GM18868 (cell line): ENCODE data around the gene SLC9B1.
A peak's percentile ranks its signal among the peaks of the same experiment; 100 is the strongest.
"Not testable (repeated sequence)": the region's sequence is repeated elsewhere in the genome, so short reads cannot be mapped to it uniquely, and the experiment has no call there.

Experiments
- ATAC-seq: cut with Tn5 transposase; IDR thresholded peaks from one replicate; pipeline ENCODE4 v1.9.1; 2021; ENCODE audit warnings: mild to moderate bottlenecking, moderate library complexity; ENCODE audit not compliant: unreplicated experiment

The SLC9B1 gene

DNA sequence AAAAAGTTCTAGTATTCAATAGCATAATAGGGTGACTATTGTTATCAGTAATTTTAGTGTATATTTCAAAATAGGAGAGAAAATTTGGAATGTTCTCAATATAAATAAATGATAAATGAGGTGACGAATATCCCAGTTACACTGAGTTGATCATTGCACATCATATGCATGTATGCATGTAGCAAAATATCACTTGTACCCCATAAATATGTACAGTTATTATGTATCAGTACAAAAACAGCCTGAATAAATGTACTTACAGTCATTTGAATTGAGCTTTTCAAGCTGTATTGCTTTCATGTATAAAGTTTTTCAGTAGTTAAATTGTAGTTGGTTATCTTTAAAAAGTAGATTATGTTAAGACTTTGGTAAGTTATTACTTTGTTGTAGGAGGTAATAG is 138.2 kb downstream of the SLC9B1 start:
- ATAC-seq: no peak

DNA sequence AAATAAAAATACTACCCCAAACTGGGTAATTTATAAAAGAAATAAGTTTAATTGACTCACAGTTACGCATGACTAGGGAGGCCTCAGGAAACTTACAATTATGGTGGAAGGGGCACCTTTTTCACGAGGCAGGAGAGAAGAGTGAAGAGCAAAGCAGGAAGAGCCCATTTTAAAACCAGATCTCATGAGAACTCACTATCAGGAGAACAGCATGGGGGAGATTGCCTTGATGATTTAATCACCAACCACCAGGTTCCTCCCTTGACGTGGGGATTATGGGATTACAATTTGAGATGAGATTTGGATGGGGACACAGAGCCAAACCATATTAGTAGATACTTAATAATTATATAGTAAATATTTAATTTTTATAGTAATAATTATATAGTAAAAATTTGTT is 140.6 kb downstream of the SLC9B1 start:
- no peak for ATAC-seq

DNA sequence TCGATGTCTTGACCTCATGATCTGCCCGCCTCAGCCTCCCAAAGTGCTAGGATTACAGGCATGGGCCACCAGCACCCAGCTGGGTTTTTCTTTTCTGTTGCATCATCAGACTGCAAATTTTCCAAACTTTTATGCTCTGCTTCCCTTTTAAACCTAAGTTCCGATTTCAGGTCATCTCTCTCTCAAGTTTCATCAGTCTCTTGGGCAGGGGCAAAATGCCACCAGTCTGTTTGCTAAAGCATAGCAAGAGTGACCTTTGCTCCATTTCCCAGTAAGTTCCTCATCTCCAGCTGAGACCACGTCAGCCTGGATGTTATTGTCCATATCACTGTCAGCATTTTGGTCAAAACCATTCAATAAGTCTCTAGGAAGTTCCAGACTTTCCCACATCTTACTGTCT is 141.2 kb downstream of the SLC9B1 start:
- ATAC-seq: not testable (repeated sequence)

DNA sequence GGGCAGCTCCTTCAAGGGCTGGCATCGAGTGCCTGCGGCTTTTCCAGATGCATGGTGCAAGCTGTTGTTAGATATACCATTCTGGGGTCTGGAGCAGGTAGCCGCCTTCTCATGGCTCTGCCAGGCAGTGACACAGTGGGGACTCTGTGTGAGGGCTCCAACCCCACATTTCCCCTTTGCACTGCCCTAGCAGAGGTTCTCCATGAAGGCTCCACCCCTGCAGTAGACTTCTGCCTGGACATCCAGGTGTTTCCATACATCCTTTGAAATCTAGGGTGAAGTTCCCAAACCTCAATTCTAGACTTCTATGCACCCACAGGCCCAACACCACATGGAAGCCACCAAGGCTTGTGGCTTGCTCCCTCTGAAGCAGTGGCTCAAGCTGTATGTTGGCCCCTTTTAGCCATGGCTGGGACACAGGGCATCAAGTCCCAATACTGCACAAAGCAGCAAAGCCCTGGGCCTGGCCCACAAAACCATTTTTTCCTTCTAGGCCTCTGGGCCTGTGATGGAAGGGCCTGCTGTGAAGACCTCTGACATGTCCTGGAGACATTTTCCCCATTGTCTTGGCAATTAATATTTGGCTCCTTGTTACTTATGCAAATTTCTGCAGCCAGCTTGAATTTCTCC is 141.9 kb downstream of the SLC9B1 start:
- not testable (repeated sequence) for ATAC-seq

DNA sequence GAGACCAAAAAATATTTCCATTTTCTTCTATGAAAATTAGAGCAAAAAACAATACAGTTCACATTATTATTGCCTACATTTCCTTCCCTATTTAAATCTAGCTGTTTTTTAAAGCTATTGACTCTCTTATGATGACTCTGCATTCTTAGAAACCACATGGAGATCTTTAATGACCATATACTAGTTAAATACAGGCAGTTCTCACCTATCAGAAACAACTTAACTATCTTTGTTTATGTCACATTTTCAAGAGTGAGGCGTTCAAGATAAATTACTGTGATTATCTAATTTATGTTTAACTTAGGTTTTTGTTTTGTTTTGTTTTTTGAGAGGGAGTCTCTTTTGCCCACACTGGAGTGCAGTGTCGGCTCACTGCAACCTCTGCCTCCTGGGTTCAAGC is 147.7 kb downstream of the SLC9B1 start:
- no peak for ATAC-seq

DNA sequence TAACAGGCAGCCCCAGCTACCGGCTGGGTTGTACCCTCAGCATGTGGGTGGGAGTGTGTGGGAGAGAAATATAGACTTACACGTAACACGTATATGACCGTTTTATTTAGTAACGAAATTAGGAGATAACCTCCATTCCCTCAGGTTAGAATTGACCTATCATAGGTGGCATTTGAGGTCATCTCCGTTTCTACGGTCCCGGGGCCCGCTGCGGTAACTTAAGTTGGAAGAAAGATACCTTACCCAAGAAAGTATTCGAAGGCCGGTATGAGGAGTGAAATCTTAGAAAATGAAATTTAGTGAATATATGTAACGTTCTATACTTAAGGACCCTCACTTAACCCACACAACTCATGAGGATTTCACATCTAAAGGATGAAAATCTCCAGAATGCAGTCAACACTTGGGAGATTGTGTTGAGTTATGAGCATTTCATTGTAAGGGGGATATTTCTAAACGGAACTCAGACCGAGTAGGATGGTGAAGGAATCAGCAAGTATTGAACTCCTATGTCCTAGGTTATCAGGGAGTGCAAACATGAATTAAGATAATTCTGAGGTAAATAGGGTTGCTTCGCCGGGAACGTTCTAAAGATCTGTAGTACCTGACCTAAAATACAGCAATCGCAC is 149.8 kb downstream of the SLC9B1 start:
- ATAC-seq: peak; percentile 28

DNA sequence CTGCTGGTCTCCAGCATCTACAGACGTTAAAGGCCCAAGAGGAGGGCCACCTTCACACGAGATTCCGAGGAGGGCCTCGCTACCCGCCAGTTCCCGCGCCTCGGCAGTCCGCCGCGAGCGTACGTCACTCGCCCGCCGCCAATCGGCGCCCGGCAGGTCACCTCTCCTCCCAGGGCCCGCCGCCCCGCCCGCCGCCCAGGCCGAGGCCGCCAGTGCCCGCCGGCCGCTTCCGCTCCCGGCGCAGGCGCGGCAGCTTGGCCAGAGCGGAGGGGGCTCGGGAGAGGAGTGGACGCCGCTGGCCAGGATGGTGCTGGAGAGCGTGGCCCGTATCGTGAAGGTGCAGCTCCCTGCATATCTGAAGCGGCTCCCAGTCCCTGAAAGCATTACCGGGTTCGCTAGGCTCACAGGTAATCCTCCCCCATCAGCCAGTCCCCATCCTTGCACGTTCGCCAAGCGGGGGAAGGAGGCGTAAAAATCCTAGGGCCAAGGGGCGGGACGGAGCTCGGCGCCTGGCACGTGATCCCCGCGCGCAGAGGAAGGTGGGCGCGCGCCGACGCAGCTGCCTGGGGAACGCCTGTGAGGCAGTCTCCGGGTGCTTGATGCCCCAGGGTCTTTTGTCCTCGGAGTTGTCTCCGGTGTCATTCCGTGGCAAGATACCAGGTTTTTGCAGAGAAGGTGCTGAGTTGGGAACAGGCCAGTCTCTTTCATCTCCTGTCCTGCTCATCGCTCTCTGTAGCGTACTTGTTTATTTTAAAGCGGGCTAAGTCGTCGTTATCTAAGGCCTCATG is 150.5 kb downstream of the SLC9B1 start, which contains the start of gene CISD2:
CISD2 (plus strand) TSS at position 212 of the 788 bp plus-strand sequence; CDS start at position 305, 93 bp downstream.
- peak; percentile 86 for ATAC-seq

DNA sequence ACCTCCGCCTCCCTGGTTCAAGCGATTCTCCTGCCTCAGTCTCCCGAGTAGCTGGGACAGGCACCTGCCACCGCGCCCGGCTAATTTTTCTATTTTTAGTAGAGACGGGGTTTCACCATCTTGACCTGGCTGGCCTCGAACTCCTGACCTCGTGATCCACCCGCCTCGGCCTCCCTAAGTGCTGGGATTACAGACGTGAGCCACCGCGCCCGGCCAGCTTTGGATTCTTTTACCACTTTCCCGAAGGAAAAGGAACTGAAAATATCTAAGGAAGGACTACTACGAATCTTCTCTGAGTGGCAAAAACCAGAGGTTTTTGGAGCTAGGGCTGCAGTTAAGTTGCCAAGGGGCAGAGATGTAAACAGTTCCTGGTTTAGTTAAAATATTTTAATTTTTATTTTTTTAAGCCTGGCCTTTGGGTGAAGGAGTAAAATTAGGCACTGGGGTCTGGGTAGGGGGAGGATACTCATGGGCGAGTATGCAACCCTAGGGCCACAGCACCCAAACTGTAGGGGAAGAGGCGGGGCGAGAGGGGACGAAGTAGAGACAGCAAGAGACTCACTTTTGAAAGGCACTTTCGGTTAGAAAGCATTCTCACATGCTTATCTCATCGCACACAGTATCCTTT is 151.2 kb downstream of the SLC9B1 start:
- peak; percentile 46 for ATAC-seq

DNA sequence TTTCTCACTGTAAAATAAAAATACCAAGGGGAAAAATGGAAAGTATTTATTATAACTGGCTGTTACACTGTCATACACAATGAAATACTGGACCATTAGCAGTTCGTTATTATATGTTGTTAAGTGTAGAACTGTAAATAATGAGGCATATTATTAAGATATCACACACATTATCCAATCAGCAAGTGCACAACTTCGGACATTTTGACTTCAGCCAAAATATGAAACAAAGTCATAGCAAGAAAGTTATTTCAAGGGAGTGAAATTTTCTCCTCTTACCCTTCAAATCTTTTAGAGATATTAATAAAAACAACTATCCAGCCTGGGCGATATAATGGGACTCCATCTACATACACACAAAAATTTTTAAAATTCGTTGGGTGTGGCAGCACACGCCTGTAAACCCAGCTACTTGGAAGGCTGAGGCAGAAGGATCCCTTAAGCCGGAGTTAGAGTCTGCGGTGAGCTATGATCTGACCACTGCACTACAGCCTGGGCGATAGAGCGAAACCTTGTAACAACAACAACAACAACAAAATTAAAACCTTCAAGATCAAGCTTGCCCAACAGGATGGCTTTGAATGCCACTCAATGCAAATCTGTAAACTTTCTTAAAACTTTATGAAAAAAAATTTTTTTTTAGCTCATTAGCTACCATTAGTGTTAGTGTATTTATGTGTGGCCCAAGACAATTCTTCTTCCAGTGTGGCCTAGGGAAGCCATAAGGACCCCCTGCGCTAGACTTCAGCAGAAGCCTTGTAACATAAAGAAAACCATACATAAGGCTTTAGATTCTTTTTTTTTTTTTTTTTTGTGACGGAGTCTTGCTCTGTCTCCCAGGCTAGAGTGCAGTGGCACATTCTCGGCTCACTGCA is 152.0 kb downstream of the SLC9B1 start:
- ATAC-seq: no peak

DNA sequence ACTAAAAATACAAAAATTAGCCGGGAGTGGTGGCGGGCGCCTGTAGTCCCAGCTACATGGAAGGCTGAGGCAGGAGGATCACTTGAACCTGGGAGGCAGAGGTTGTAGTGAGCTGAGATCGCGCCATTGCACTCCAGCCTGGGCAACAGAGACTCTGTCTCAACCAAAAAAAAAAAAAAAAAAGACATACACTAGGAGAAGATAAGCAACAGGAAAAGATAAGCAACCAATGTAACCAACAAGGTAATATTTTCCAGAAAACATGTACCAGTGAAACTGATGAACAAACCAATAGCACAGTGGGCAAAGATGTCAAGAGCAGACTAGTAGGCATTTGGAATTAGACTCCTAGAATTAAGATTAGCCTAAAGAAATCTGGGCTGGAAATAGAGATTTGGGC is 154.2 kb downstream of the SLC9B1 start:
- ATAC-seq: not testable (repeated sequence)

DNA sequence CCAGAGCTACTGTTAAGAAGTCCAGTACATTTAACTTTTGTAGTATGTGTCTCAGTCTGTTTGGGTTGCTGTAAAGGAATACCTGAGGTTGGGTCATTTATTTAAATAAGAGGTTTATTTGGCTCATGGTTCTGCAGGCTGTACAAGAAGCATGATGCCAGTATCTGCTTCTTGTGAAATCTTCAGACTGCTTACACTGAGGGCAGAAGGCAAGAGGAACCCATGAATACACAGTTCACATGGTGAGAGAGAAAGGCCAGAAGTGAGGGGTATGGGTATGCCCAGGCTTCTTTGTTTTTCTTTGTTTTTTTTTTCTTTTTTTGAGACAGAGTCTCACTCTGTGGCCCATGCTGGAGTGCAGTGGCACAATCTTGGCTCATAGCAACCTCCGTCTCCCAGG is 156.8 kb downstream of the SLC9B1 start:
- no peak for ATAC-seq

DNA sequence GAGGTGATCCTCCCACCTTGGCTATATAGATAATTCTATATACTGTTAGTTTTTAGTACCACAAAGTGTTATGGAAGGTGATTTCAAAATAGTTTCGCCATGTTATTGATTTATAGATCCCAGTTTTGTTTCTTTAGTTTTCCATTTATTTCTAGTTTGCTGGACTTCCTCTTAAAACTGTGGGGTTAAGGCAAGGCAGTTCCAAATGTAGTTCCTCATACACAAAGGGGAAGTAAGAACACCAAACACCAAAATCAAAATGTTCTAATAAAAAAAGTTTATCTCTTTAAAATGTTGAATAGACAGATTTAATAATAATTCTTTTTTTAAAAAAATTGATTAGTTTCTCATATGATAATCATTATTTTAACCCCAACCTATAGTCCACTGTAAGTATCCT is 157.5 kb downstream of the SLC9B1 start:
- no peak for ATAC-seq

DNA sequence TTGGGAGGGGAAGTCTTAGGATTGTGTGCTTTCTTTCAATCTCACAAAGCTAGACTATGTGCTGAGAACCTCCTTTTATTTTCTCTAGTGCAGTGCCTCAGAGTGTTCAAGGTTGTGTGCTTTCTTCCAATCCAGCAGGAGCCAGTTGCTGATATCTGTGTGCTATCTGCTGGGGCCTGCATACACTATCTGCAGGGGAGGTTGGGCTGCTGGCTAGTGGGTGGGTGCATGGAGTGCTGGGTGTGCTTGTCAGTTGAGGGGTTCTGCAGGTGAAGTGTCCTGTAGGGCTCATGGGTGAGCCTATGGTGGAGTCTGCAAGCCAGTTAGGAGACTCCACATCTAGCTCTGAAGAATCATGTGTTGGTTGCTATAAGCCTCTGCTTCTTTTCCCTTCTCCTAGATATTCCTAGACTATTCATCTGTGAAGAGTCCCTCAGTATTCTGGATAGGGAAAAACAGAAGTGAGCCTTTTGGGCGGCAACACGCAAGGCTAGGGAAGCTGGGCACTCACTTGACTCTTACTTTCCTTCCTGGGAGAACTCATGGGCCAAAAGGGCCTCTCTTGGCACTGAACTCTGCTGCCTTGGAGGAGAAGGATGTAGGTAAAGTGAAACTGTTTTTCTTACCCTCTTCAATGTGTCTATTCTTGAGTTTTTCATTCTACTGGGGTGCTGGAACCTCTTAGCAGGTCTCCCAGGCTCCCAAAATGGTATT is 158.7 kb downstream of the SLC9B1 start:
- ATAC-seq: no peak

DNA sequence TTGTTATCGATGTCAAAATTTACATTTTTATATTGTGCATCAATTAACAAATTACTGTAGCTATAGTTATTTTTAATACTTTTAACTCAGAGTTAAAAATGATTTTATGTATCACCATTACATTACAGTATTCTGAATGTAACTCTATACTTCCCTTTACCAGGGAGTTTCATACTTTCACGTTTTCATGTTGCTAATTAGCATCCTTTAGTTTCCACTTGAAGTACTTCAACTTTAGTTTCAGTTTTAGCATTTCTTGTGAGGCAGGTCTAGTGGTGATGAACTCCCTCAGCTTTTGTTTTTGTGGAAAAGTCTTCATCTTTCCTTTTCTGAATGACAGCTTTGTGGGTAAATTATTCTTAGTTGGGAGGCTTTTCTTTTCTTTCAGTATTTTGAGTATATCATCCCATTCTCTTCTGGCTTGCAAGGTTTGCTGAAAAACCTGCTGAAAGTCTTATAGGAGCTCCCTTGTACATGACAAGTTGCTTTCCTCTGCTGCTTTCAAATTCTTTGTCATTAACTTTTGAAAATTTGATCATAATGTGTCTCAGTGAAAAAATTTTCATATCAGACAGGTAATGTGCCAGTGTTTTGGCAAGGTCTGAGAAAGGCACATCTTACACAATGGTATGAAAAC is 160.6 kb downstream of the SLC9B1 start:
- no peak for ATAC-seq
